Endothelial cell (in vitro differentiated cells): ENCODE measurements around the gene TECR. TPM values are rescaled to one million over a fixed set of nuclear protein-coding genes. Genes with fewer than 3 reads are reported as not detected.
A peak's percentile ranks its signal among the peaks of the same experiment; 100 is the strongest.

Source experiments
- DNase-seq: peaks from one replicate; pipeline ENCODE4 v3.0.0; 2021; ENCODE audit warnings: low spot score
- H3K27ac Mint-ChIP-seq: one replicate; pipeline ENCODE4 v1.8.0; 2021; ENCODE audit warnings: mixed read lengths, inconsistent platforms; ENCODE audit not compliant: unreplicated experiment
- H3K27me3 Mint-ChIP-seq: one replicate; pipeline ENCODE4 v1.8.0; 2021; ENCODE audit warnings: mild to moderate bottlenecking, moderate library complexity, mixed read lengths, inconsistent platforms; ENCODE audit not compliant: unreplicated experiment
- H3K36me3 Mint-ChIP-seq: one replicate; pipeline ENCODE4 v1.8.0; 2021; ENCODE audit warnings: mild to moderate bottlenecking, low read depth, mixed read lengths, inconsistent platforms; ENCODE audit not compliant: unreplicated experiment
- H3K4me1 Mint-ChIP-seq: one replicate; pipeline ENCODE4 v1.8.0; 2021; ENCODE audit warnings: mild to moderate bottlenecking, mixed read lengths, inconsistent platforms; ENCODE audit not compliant: unreplicated experiment
- H3K4me3 Mint-ChIP-seq: one replicate; pipeline ENCODE4 v1.8.0; 2021; ENCODE audit warnings: mild to moderate bottlenecking, mixed read lengths, inconsistent platforms; ENCODE audit not compliant: unreplicated experiment
- H3K9me3 Mint-ChIP-seq: one replicate; pipeline ENCODE4 v1.8.0; 2021; ENCODE audit warnings: mixed read lengths, inconsistent platforms; ENCODE audit not compliant: unreplicated experiment
- total RNA-seq: library from RNA; stranded (reverse); fragmentation: NEBNext Ultra II Directional; extraction: Animal tissue kit (Norgen Biotek cat#: 25700); gene quantifications from one replicate; pipeline ENCODE4 v1.2.1, GENCODE V29; 2021; ENCODE audit not compliant: unreplicated experiment
- TF ChIP-seq, protein P1 (sequence below): fragments of 200-600 bp; sonication (generic); IDR thresholded peaks from one replicate; pipeline ENCODE4 v1.5.0; 2021; ENCODE audit warnings: antibody characterized with exemption; ENCODE audit not compliant: unreplicated experiment

The TECR gene
- total RNA-seq, 1 donor from 2014 or later, result 116 TPM

DNA sequence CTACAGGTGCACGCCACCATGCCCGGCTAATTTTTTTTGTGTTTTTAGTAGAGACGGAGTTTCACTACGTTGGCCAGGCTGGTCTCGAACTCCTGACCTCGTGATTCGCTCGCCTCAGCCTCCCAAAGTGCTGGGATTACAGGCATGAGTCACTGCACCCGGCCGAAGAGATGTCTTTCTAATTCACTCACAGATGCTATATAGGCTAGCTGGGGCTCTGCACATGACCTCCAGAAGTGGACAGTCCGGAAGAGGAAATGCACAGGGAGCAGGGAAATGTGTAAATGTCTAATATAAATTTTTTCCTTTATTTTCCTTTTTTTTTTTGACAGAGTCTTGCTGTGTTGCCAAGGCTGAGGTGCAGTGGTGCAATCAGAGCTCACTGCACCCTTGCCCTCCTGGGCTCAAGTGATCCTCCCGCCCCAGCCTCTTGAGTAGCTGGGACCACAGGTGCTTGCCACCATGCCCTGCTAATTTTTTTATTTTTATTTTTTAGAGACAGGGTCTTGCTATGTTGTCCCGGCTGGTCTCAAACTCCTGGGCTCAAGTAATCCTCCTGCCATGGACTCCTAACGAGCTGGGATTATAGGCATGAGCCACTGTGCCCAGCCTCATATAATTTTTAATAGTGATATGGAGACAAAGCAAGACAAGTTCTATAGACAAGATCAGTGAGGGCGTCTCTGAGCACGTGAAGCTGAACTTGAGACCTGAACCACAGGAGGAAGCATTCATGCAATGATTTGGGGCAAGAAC is 41.8 kb upstream of the TECR start:
- Mint-ChIP-seq H3K9me3 (no peaks in the 10 kb centered on the region), H3K36me3 (peaks cover 24% of the 10 kb centered on the region), H3K27ac (no peak overlapping the region), H3K4me1 (peaks cover 2% of the 10 kb centered on the region), H3K4me3 (no peak overlapping the region), H3K27me3 (no peaks in the 10 kb centered on the region)
- DNase-seq, result no peak
- TF ChIP-seq, protein P1, sequence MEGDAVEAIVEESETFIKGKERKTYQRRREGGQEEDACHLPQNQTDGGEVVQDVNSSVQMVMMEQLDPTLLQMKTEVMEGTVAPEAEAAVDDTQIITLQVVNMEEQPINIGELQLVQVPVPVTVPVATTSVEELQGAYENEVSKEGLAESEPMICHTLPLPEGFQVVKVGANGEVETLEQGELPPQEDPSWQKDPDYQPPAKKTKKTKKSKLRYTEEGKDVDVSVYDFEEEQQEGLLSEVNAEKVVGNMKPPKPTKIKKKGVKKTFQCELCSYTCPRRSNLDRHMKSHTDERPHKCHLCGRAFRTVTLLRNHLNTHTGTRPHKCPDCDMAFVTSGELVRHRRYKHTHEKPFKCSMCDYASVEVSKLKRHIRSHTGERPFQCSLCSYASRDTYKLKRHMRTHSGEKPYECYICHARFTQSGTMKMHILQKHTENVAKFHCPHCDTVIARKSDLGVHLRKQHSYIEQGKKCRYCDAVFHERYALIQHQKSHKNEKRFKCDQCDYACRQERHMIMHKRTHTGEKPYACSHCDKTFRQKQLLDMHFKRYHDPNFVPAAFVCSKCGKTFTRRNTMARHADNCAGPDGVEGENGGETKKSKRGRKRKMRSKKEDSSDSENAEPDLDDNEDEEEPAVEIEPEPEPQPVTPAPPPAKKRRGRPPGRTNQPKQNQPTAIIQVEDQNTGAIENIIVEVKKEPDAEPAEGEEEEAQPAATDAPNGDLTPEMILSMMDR, result no peak

DNA sequence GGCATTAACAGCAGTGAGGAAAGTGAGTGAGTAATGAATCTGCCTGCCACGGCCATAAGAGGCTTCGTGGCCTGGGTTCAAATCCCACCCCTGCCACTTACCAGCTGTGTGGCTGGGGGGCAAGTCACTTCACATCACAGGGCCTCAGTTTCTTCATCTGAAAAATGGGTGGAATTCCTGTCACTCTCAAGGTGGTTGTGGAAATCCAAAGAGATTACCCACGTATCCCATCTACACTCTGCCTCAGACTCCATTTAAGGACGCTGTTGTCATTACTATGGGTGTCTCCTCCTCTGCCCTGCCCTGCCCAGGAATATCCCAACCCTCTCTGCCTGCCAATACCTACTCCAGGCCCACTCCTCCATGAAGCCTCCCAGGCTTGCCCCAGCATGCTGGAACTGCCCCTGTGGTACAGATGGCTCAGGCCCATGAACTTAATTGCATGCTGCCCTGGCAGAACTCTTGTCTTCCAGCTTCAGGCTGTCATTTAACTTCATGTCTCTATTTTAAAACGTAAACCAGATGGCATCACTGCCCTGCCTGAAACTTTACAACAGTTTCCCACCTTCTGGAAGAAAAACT is 36.5 kb upstream of the TECR start:
- Mint-ChIP-seq H3K4me1 (peaks cover 20% of the 10 kb centered on the region), H3K27ac (peak overlapping the region; percentile 11), H3K4me3 (no peak overlapping the region), H3K9me3 (no peaks in the 10 kb centered on the region), H3K36me3 (peaks cover 26% of the 10 kb centered on the region), H3K27me3 (peaks cover 5% of the 10 kb centered on the region)
- TF ChIP-seq, protein P1, result no peak
- DNase-seq, result no peak

DNA sequence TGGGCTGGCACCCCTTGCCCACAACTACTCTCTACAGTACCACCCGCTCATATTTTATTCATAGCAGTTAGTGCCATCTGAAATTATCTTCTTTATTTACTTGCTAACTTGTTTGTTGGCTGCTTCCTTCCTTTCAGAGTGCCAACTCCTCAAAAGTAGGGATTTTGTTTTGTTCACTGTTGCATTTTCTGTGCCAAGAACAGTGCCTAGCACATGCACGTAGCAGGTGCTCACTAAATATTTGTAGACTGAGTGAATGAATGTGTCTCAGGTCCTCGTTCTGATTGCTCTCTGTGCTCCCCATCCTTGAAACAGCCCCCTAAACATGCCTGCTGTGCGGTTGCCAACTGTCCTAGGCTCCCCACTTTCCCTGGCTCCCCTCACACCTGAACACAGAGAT is 35.0 kb upstream of the TECR start:
- H3K4me3 Mint-ChIP-seq, result peak overlapping the region; percentile 88
- H3K27ac Mint-ChIP-seq, result peak overlapping the region; percentile 86
- peaks cover 20% of the 10 kb centered on the region for H3K4me1 Mint-ChIP-seq
- H3K27me3 Mint-ChIP-seq, result peaks cover 5% of the 10 kb centered on the region
- TF ChIP-seq, protein P1, result no peak
- H3K36me3 Mint-ChIP-seq, result peaks cover 22% of the 10 kb centered on the region
- H3K9me3 Mint-ChIP-seq, result no peaks in the 10 kb centered on the region
- DNase-seq, result no peak

DNA sequence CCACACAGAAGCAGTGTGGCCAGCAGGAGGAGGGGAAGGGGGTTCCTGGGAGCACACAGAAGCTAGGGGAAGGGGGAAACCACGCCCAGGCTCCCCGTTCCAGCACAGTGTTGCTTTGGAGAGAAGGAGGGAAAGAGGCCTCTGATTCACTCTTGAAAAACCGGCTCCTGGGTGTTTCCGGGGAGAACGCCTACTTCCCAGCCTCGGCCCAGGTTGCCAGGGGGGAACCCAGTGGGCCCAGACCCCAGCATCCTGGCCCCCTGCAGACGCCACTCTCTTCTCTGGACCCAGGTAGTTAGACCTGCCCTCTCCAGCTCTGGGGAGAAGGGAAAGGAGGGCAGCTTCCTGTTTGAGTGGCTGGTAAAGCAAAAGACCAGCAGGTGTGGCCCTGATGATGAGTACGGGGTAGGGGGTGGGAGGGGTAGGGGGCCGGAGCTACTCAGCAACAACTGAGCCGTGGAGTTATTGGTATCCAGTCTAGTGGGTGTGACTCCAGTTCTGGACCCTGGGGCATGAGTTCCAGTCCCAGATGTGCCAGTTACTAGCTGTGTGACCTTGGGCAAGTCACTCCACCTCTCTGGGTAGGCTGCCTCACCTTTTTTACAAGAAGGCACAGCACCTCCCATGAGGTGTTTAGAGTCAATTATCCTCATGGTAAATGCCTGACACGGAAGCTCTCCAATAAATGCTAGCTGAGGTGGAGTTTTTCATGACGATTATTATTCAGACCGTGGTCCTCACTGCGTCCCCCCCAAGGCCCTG is 34.3 kb upstream of the TECR start:
- H3K4me3 Mint-ChIP-seq, result peak overlapping the region; percentile 94
- H3K4me1 Mint-ChIP-seq, result peaks cover 20% of the 10 kb centered on the region
- H3K36me3 Mint-ChIP-seq, result peaks cover 16% of the 10 kb centered on the region
- peak overlapping the region; percentile 86 for H3K27ac Mint-ChIP-seq
- no peaks in the 10 kb centered on the region for H3K9me3 Mint-ChIP-seq
- peaks cover 5% of the 10 kb centered on the region for H3K27me3 Mint-ChIP-seq
- no peak for DNase-seq
- TF ChIP-seq, protein P1, result no peak
